ENCODE data around the gene RSRP1.

DNA sequence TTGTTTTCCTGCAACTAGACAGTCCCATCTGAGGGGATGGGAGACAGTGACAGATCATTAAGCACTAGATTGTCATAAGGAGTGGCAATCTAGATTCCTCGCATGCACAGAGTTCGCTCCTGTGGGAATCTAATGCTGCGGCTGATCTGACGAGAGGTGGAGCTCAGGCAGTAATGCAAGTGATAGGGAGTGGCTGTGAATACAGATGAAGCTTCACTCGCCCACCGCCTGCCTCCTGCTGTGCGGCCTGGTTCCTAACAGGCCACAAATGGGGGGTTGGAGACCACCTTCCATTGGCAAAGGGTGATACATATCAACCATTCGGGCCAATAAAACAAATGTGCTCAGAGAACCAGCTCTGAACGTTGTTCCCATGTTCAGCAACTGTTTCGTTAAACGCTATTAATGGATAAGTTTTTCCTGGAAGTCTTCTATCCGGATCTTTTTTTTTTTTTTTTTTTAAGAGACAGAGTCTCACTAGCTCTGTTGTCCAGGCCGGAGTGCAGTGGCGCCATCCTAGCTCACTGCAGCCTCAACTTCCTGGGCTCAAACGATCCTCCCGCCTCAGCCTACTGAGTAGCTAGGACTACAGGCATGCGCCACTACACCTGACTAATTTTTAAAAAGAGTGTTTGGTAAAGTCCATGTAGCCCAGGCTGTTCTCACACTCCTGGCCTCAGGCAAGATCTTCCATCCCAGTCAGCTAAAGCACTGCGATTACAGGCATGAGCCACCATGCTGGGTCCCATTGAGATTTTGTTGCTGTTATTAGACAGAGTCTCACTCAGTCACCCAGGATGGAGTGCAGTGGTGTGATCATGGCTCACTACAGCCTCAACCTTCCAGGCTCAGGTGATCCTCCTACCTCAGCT lies 8.7 kb upstream of the RSRP1 start:
- TF ChIP-seq, protein P1, sequence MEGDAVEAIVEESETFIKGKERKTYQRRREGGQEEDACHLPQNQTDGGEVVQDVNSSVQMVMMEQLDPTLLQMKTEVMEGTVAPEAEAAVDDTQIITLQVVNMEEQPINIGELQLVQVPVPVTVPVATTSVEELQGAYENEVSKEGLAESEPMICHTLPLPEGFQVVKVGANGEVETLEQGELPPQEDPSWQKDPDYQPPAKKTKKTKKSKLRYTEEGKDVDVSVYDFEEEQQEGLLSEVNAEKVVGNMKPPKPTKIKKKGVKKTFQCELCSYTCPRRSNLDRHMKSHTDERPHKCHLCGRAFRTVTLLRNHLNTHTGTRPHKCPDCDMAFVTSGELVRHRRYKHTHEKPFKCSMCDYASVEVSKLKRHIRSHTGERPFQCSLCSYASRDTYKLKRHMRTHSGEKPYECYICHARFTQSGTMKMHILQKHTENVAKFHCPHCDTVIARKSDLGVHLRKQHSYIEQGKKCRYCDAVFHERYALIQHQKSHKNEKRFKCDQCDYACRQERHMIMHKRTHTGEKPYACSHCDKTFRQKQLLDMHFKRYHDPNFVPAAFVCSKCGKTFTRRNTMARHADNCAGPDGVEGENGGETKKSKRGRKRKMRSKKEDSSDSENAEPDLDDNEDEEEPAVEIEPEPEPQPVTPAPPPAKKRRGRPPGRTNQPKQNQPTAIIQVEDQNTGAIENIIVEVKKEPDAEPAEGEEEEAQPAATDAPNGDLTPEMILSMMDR (IDR thresholded peaks at IDR 0.05), result no peak
- TF ChIP-seq POLR2A (IDR thresholded peaks at IDR 0.05), result no peak

All from Peyer's patch (tissue), 4 donors.